AG04450 (cell line): Measurements from ENCODE around the gene BRAF. TPM values are rescaled to one million over a fixed set of nuclear protein-coding genes. Genes with fewer than 3 reads are reported as not detected.
"Not testable (repeated sequence)": the region's sequence is repeated elsewhere in the genome, so short reads cannot be mapped to it uniquely, and the experiment has no call there.

Experiments used
- CTCF ChIA-PET: fragments of 300-600, 350-600 bp; formaldehyde crosslinking; extraction: SDS; loops from one replicate; lab custom pipeline; 2022; ENCODE audit warnings: antibody characterized with exemption, inconsistent platforms; lab: Charles Lee
- POLR2A ChIA-PET: fragments of 350-600 bp; formaldehyde crosslinking; extraction: SDS; loops from one replicate; lab custom pipeline; 2021; ENCODE audit warnings: antibody characterized with exemption, inconsistent platforms; lab: Yijun Ruan, JAX
- DNase-seq: peaks from one replicate; pipeline ENCODE4 v3.0.0-alpha.2; 2011; ENCODE audit warnings: low read depth, low spot score
- H3K27ac ChIP-seq: one replicate; pipeline ENCODE4 v1.5.1; 2012; ENCODE audit warnings: low read depth, low read length, control low read depth
- H3K27me3 ChIP-seq: one replicate; pipeline ENCODE4 v1.6.0; 2012; ENCODE audit warnings: low read length; ENCODE audit not compliant: control insufficient read depth, insufficient read depth
- H3K4me3 ChIP-seq: 2 replicates; pipeline ENCODE4 v1.5.1; 2011; ENCODE audit warnings: mild to moderate bottlenecking, low read depth, low read length, control low read depth
- H3K9me3 ChIP-seq: 2 replicates; pipeline ENCODE4 v1.5.1; 2012; ENCODE audit warnings: low read length; ENCODE audit not compliant: control insufficient read depth, insufficient read depth
- polyA plus RNA-seq: library from polyadenylated mRNA; depleted of rRNA; stranded (reverse); fragments of >200 nt; gene quantifications from 2 replicates; pipeline ENCODE4 v1.2.3, GENCODE V29; 2011
- TF ChIP-seq, protein P1 (sequence below): IDR thresholded peaks from 2 replicates; pipeline ENCODE4 v1.5.1; 2011; ENCODE audit warnings: low read depth, low read length, control low read depth, inconsistent platforms

The BRAF gene
- polyA plus RNA-seq, 1 experiment = 19.3 TPM

DNA sequence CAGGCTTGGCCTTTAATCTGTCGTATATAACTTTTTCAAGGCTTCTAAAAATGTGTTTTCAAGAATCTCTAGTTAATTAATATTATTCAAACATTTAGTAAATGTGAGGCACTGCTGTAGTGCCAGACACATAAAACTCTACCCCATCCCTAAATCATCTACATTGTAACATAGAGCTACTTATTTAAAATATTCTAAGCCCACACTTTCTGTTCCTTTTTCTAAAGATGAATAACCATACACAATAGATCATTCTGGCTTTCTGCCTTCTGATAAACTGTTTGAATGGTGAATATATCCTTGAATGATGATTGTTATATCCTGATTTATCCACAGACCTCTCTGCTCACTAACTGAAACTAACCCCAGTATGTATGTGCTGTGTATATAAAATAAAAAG lies 41.4 kb downstream of the BRAF start:
- Histone ChIP-seq H3K27me3 (no peaks in the 10 kb centered on the region), H3K9me3 (no peaks in the 10 kb centered on the region), H3K27ac (no peak overlapping the region), H3K4me3 (no peak overlapping the region)
- CTCF ChIA-PET = interaction anchor here (0.6 to 1.5 kb wide), 2 partner anchors 72 to 503 kb away, joined by 3 read pairs; no protein-coding TSS in a partner anchor
- TF ChIP-seq, protein P1, sequence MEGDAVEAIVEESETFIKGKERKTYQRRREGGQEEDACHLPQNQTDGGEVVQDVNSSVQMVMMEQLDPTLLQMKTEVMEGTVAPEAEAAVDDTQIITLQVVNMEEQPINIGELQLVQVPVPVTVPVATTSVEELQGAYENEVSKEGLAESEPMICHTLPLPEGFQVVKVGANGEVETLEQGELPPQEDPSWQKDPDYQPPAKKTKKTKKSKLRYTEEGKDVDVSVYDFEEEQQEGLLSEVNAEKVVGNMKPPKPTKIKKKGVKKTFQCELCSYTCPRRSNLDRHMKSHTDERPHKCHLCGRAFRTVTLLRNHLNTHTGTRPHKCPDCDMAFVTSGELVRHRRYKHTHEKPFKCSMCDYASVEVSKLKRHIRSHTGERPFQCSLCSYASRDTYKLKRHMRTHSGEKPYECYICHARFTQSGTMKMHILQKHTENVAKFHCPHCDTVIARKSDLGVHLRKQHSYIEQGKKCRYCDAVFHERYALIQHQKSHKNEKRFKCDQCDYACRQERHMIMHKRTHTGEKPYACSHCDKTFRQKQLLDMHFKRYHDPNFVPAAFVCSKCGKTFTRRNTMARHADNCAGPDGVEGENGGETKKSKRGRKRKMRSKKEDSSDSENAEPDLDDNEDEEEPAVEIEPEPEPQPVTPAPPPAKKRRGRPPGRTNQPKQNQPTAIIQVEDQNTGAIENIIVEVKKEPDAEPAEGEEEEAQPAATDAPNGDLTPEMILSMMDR = no peak
- POLR2A ChIA-PET = interaction anchor here (0.5 kb wide), 1 partner anchor 41 kb away, joined by 5 read pairs; the partner anchor contains the start of gene BRAF
- no peak for DNase-seq

DNA sequence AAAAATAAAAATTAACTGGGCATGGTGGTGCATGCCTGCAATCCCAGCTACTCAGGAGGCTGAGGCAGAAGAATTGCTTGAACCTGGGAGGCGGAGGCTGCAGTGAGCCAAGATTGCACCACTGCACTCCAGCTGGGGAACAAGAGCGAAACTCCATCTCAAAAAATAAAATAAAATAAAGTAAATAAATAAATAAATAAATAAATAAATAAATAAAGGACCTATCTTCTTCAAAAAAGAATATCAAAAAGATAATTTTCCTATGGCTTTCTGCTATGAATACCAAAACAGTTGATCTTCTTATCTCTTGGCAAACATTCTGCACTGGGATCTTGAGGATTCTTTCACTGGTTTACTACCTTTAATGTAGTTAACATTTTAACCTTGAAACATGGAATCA lies 41.9 kb downstream of the BRAF start:
- POLR2A ChIA-PET, H3K9me3 ChIP-seq, H3K4me3 ChIP-seq, H3K27me3 ChIP-seq, H3K27ac ChIP-seq, DNase-seq: not testable (repeated sequence)
- CTCF ChIA-PET = interaction anchor here (0.6 to 1.5 kb wide), 2 partner anchors 71 to 502 kb away, joined by 3 read pairs; no protein-coding TSS in a partner anchor

DNA sequence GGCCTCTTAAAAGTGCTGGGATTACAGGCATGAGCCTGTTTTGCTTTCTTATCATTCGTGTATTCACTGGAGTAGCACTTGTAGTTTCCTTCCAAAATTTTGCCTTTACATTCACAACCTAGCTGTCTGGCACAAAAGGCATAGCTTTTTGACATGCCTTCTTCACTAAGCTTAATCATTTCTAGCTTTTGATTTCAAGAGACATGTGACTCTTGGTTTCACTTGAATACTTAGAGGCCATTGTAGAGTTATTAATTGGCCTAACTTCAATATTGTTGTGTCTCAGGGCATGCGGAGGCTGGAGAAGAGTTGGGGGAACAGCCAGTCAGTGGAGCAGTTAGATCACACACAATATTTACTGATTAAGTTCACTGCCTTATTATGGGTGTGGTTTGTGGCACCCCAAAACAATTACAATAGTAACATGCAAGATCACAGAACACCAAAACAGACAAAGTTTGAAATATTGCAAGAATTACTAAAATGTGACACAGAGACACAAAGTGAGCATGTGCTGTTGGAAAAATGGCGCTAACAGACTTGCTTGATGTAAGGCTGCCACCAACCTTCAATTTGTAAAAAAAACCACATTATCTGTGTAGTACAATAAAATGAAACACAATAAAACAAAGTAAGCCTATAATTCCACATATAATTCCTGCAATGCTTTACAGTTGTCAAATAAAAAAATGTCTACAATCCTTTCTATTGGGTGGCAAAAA lies 43.1 kb downstream of the BRAF start:
- H3K27ac ChIP-seq = no peak overlapping the region
- no peak overlapping the region for H3K4me3 ChIP-seq
- no peaks in the 10 kb centered on the region for H3K9me3 ChIP-seq
- TF ChIP-seq, protein P1 = no peak
- DNase-seq = no peak
- CTCF ChIA-PET = no interaction called here
- H3K27me3 ChIP-seq = no peaks in the 10 kb centered on the region
- POLR2A ChIA-PET = no interaction called here

DNA sequence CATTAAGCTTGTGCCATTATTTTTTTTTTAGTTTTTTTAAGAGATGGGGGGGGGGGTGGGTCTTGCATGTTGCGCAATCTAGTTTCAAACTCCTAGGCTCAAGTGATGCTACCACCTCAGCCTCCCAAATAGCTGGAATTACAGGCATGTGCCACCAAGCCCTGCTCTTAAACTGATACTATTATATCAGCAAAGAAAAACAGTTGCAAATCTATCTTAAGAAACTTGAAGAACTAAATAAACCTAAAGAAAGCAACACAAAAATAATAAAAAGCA lies 47.5 kb downstream of the BRAF start:
- CTCF ChIA-PET = interaction anchor here (1.3 kb wide), 1 partner anchor 66 kb away, joined by 5 read pairs; no protein-coding TSS in a partner anchor

DNA sequence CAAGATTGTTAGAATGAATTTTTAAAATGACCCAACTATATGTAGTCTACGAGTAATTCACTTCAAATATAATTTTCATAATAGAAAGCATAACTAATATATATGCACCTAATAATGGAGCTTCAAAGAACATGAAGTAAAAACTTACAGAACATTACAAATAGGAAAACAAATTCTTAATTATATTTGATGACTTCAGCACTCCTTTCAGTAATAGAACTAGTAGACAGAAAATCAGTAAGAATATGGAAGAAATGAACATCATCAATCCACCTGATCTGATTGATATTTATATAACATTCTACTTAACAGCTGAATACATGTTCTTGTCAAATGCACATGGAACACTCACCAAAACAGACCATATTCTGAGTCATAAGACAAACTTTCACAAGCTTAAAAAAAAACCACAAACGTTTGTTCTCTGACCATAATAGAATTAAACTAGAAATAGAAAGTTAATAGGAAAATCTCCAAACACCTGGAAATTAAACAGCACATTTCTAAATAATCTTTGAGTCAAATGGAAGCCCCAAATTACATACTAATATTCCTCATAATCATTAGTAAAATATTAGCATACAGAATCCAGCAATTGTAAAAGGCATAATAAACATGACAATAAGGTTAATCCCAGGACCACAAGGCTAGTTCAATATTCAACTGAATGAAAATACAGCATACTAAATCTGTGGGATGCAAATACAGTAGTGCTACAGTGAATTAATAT lies 48.0 kb downstream of the BRAF start:
- Histone ChIP-seq H3K4me3 (no peak overlapping the region), H3K27me3 (no peaks in the 10 kb centered on the region), H3K9me3 (no peaks in the 10 kb centered on the region), H3K27ac (no peak overlapping the region)
- peak; percentile 23 for DNase-seq
- ChIA-PET POLR2A (no interaction called here), CTCF (interaction anchor here (0.6 to 1.3 kb wide), 2 partner anchors 12 to 65 kb away, joined by 5 read pairs; no protein-coding TSS in a partner anchor)
- TF ChIP-seq, protein P1 = no peak

More for the DNA sequence above, 47.5 kb downstream of the BRAF start:
- TF ChIP-seq, protein P1 = no peak
- POLR2A ChIA-PET = no interaction called here
- Histone ChIP-seq H3K9me3 (no peaks in the 10 kb centered on the region), H3K4me3 (no peak overlapping the region), H3K27me3 (no peaks in the 10 kb centered on the region), H3K27ac (no peak overlapping the region)
- DNase-seq = no peak
